ENCODE results near the gene ARMC9. TPM values are rescaled to one million over a fixed set of nuclear protein-coding genes. Genes with fewer than 3 reads are reported as not detected.

The ARMC9 gene
- total RNA-seq, 1 experiment from 2014 or later, result 14.9 TPM

DNA sequence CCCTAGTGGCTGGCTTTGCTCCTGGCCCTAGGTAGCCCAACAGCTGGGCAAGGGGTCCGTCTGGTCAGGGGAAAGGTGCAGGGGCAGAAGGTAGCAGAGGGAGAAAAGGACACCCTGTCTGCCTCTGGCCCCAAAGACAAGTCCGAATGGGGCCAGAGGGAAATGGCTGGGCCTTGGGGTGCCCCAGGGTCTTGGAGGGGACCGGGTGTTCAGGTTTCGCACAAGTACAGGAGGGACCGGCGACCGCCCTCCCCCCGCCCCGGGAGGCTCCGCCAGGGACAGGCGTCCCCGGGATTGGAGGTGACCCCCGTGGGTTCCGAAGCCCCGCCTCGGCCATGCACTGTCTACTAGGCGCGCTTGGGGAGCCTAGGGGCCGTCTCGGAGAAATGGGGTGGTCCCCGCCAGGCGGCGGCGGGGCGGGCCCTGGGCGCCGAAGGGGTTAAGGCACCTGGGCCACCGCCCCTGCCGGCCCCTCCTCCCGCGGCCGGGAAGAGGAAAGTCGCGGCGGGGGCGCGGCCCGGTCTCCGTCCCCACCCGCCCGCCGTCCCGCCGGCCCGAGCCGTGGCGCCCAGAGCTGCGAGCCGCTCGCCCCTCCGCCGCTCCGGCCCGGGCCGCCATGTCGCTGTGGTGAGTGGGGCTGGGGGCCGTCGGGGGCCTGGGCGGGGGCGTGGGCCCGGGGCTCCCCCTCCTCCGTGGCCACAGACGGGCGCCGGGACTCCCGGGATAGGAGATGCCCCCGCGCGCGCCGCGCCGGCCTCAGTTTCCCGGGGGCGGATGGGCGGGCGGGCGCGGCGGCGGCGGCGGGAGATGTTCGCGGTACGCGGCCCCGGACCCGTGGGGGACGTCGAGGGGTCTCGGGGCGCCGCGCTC is 197.0 kb downstream of the ARMC9 start, which contains the start of gene B3GNT7:
Gene B3GNT7 (plus strand): TSS at position 523 of the 870 bp plus-strand sequence. CDS start 94 bp downstream, at position 617.
- Histone ChIP-seq H3K27ac (ENCODE audit: low read depth, low read length, poor library complexity, severe bottlenecking) (no peak within 1 kb of the TSS), H3K4me3 (ENCODE audit: low read depth, low read length, poor library complexity, severe bottlenecking) (peak within 1 kb of the TSS; percentile 36), H3K27me3 (replicated peaks; ENCODE audit: insufficient read depth, low read depth, low read length, poor library complexity) (peaks cover 20% of the 10 kb centered on the region), H3K36me3 (ENCODE audit: insufficient read depth, low read length, poor library complexity, severe bottlenecking) (no peaks in the 10 kb centered on the region), H3K9me3 (ENCODE audit: low read depth, low read length, poor library complexity, severe bottlenecking) (no peaks in the 10 kb centered on the region), H3K4me1 (ENCODE audit: insufficient read depth, low read length, poor library complexity, severe bottlenecking) (no peaks in the 10 kb centered on the region)
- no TSS peak for BruUV-seq (replicated peaks)
- POLR2A ChIA-PET (ENCODE audit: low non-redundant PET), result no interaction called here
- TF ChIP-seq, protein P1, sequence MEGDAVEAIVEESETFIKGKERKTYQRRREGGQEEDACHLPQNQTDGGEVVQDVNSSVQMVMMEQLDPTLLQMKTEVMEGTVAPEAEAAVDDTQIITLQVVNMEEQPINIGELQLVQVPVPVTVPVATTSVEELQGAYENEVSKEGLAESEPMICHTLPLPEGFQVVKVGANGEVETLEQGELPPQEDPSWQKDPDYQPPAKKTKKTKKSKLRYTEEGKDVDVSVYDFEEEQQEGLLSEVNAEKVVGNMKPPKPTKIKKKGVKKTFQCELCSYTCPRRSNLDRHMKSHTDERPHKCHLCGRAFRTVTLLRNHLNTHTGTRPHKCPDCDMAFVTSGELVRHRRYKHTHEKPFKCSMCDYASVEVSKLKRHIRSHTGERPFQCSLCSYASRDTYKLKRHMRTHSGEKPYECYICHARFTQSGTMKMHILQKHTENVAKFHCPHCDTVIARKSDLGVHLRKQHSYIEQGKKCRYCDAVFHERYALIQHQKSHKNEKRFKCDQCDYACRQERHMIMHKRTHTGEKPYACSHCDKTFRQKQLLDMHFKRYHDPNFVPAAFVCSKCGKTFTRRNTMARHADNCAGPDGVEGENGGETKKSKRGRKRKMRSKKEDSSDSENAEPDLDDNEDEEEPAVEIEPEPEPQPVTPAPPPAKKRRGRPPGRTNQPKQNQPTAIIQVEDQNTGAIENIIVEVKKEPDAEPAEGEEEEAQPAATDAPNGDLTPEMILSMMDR (conservative IDR thresholded peaks at IDR 0.05; ENCODE audit: low read depth, low read length), result no peak
- TF ChIP-seq EZH2 (IDR thresholded peaks at IDR 0.05; ENCODE audit: borderline replicate concordance, low read depth, low read length, poor library complexity, severe bottlenecking), result peak; percentile 5
- DNase-seq (ENCODE audit: low spot score), result no peak
- CTCF ChIA-PET, result no interaction called here
- intact Hi-C loops (cut with micrococcal nuclease; ENCODE audit: unreplicated experiment), result no loop called here

DNA sequence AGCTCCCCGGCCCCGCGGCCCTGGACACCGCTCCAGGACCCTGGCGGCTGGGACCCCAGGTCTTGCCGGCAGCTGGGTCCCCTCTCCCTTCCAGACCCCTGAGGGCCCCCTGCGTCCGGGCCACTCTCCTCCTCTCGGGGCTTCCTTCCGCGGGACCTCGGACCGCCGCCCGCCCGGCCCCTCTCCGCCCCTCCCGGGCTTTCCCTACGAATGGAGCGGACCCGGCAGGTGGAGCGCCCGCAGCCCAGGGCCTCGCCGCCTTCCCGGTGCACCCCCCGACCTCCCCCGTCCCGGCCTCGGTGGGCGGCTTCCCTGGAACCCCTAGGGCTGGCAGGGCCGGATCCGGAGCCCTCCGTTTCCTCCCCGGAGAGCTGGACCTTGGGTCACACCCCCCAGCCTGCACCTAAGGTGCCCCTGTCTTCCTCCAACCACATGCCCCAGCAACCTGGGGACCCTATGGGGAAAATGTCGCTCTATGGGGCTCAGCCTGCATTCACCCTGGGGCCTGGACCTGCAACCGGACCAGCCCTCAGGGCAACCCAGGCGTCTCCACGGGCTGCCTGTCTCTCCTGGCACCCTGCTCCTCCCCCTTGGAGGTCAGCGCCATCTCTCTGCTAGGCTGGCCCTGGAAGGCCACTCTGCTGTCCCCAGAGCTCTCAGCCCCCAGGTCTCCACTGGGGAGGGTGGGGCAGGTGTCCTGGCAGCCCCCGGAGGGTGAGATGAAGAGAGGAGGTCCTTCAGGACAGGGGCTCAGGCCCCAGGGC is 197.8 kb downstream of the ARMC9 start:
- Histone ChIP-seq H3K4me3 (ENCODE audit: low read depth, low read length, poor library complexity, severe bottlenecking) (peak overlapping the region; percentile 36), H3K36me3 (ENCODE audit: insufficient read depth, low read length, poor library complexity, severe bottlenecking) (no peaks in the 10 kb centered on the region), H3K27ac (ENCODE audit: low read depth, low read length, poor library complexity, severe bottlenecking) (no peak overlapping the region), H3K9me3 (ENCODE audit: low read depth, low read length, poor library complexity, severe bottlenecking) (no peaks in the 10 kb centered on the region), H3K27me3 (replicated peaks; ENCODE audit: insufficient read depth, low read depth, low read length, poor library complexity) (peaks cover 20% of the 10 kb centered on the region), H3K4me1 (ENCODE audit: insufficient read depth, low read length, poor library complexity, severe bottlenecking) (no peaks in the 10 kb centered on the region)
- intact Hi-C loops (cut with micrococcal nuclease; ENCODE audit: unreplicated experiment), result no loop called here
- no TSS peak for BruUV-seq (replicated peaks)
- TF ChIP-seq EZH2 (IDR thresholded peaks at IDR 0.05; ENCODE audit: borderline replicate concordance, low read depth, low read length, poor library complexity, severe bottlenecking), result peak; percentile 62
- TF ChIP-seq, protein P1 (conservative IDR thresholded peaks at IDR 0.05; ENCODE audit: low read depth, low read length), result no peak
- POLR2A ChIA-PET (ENCODE audit: low non-redundant PET), result no interaction called here
- no peak for DNase-seq (ENCODE audit: low spot score)
- CTCF ChIA-PET, result interaction anchor here (0.6 kb wide), 1 partner anchor 9 kb away, joined by 5 read pairs; no protein-coding TSS in a partner anchor

DNA sequence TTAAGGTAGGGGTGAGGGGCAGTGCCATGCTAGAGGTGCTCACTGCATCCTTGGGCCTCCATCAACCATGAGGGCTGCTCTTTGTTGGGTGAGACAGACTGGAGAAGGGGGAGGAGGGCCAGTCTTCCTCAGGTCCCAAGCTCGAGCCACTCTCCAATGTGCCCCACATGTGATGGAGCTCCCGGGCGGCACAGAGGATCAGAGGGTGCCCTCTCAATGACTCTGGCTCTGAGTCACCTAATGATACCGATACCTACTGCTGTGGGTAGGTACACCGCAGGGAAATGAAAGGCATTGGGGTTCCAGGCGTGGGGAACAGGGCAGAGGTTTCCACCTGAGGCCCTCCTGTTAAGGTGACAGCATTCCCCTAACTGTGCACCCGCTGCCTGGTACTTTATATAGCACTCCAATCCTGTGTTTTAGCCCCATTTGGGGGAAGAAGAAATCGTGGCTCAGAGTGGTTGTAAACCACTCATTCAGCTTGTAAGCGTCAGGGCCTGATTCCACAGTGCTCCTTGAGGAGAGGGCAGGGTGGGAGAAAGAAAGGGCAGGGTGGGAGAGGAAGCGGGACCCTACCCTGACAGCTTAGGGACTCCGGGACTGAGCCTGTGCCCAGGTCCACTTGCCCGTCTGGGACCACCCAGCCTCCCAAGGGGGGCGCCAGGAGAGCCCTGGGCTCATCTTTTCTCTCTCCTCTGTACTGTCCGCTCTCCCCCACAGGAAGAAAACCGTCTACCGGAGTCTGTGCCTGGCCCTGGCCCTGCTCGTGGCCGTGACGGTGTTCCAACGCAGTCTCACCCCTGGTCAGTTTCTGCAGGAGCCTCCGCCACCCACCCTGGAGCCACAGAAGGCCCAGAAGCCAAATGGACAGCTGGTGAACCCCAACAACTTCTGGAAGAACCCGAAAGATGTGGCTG is 198.8 kb downstream of the ARMC9 start:
- intact Hi-C loops (cut with micrococcal nuclease; ENCODE audit: unreplicated experiment), result no loop called here
- Histone ChIP-seq H3K4me3 (ENCODE audit: low read depth, low read length, poor library complexity, severe bottlenecking) (no peak overlapping the region), H3K4me1 (ENCODE audit: insufficient read depth, low read length, poor library complexity, severe bottlenecking) (no peaks in the 10 kb centered on the region), H3K9me3 (ENCODE audit: low read depth, low read length, poor library complexity, severe bottlenecking) (no peaks in the 10 kb centered on the region), H3K27ac (ENCODE audit: low read depth, low read length, poor library complexity, severe bottlenecking) (no peak overlapping the region), H3K36me3 (ENCODE audit: insufficient read depth, low read length, poor library complexity, severe bottlenecking) (no peaks in the 10 kb centered on the region), H3K27me3 (replicated peaks; ENCODE audit: insufficient read depth, low read depth, low read length, poor library complexity) (peaks cover 20% of the 10 kb centered on the region)
- ChIA-PET CTCF (no interaction called here), POLR2A (ENCODE audit: low non-redundant PET) (no interaction called here)
- no peak for DNase-seq (ENCODE audit: low spot score)
- no TSS peak for BruUV-seq (replicated peaks)
- no peak for TF ChIP-seq EZH2 (IDR thresholded peaks at IDR 0.05; ENCODE audit: borderline replicate concordance, low read depth, low read length, poor library complexity, severe bottlenecking)
- TF ChIP-seq, protein P1 (conservative IDR thresholded peaks at IDR 0.05; ENCODE audit: low read depth, low read length), result no peak
